ENCODE data around the gene CACNG5.

CACNG5 gene

GRCh38 chr17:66826856-66827255, 8.1 kb upstream of the CACNG5 start:
- DNase-seq (ENCODE audit: low read depth): no peak

GRCh38 chr17:66829386-66829864, 5.5 kb upstream of the CACNG5 start:
- no peak for DNase-seq (ENCODE audit: low read depth)

- DNase-seq (ENCODE audit: low read depth): no peak
These were observed 5.0 kb upstream of the CACNG5 start for GRCh38 chr17:66829883-66830282.

GRCh38 chr17:66830451-66830850, 4.5 kb upstream of the CACNG5 start:
- no peak for DNase-seq (ENCODE audit: low read depth)

- no peak for DNase-seq (ENCODE audit: low read depth)
These were observed 3.3 kb upstream of the CACNG5 start for GRCh38 chr17:66831383-66832210.

GRCh38 chr17:66833201-66833600, 1.7 kb upstream of the CACNG5 start:
- no peak for DNase-seq (ENCODE audit: low read depth)

- DNase-seq (ENCODE audit: low read depth): no peak
These were observed 445 bp upstream of the CACNG5 start for GRCh38 chr17:66834426-66834918.

- no peak for DNase-seq (ENCODE audit: low read depth)
These were observed 559 bp downstream of the CACNG5 start for GRCh38 chr17:66835476-66835875.

GRCh38 chr17:66836063-66837005, 1.4 kb downstream of the CACNG5 start:
- no peak for DNase-seq (ENCODE audit: low read depth)

- no peak for DNase-seq (ENCODE audit: low read depth)
These were observed 2.3 kb downstream of the CACNG5 start for GRCh38 chr17:66837226-66837625.

GRCh38 chr17:66837885-66838665, 3.2 kb downstream of the CACNG5 start:
- no peak for DNase-seq (ENCODE audit: low read depth)

- no peak for DNase-seq (ENCODE audit: low read depth)
These were observed 4.7 kb downstream of the CACNG5 start for GRCh38 chr17:66839616-66840015.

- DNase-seq (ENCODE audit: low read depth): no peak
These were observed 5.1 kb downstream of the CACNG5 start for GRCh38 chr17:66840061-66840460.

- no peak for DNase-seq (ENCODE audit: low read depth)
These were observed 6.4 kb downstream of the CACNG5 start for GRCh38 chr17:66841328-66841727.

- DNase-seq (ENCODE audit: low read depth): no peak
These were observed 6.8 kb downstream of the CACNG5 start for GRCh38 chr17:66841744-66842143.

GRCh38 chr17:66842505-66842904, 7.6 kb downstream of the CACNG5 start:
- DNase-seq (ENCODE audit: low read depth): no peak

GRCh38 chr17:66842959-66843358, 8.0 kb downstream of the CACNG5 start:
- no peak for DNase-seq (ENCODE audit: low read depth)

- no peak for DNase-seq (ENCODE audit: low read depth)
These were observed 8.7 kb downstream of the CACNG5 start for GRCh38 chr17:66843627-66844026.

- no peak for DNase-seq (ENCODE audit: low read depth)
These were observed 12.8 kb downstream of the CACNG5 start for GRCh38 chr17:66847704-66848103.

- no peak for DNase-seq (ENCODE audit: low read depth)
These were observed 13.6 kb downstream of the CACNG5 start for GRCh38 chr17:66848496-66848895.

- no peak for DNase-seq (ENCODE audit: low read depth)
These were observed 14.2 kb downstream of the CACNG5 start for GRCh38 chr17:66849032-66849655.

Measured in stimulated activated CD8-positive, alpha-beta memory T cell treated with anti-CD3 and anti-CD28 coated beads, Interleukin-12 subunit alpha, Interleukin-12 subunit beta, amount 100 ng/mL, for 4 hours (primary cell).